Left ventricle myocardium inferior (tissue), 1 donor: ENCODE measurements around the gene ADARB1. TPM values are rescaled to one million over a fixed set of nuclear protein-coding genes. Genes with fewer than 3 reads are reported as not detected.
A peak's percentile ranks its signal among the peaks of the same experiment; 100 is the strongest.

Experiments
- DNase-seq: peaks from one replicate; pipeline ENCODE4 v3.0.0-alpha.2; 2020
- H3K27ac ChIP-seq: fragments of 200-600 bp; replicated peaks from 2 replicates; pipeline ENCODE4 v1.8.0; 2021
- H3K27me3 ChIP-seq: fragments of 200-600 bp; 2 replicates; pipeline ENCODE4 v1.8.0; 2021; ENCODE audit warnings: low read depth
- H3K36me3 ChIP-seq: fragments of 200-600 bp; 2 replicates; pipeline ENCODE4 v1.8.0; 2021
- H3K4me1 ChIP-seq: fragments of 200-600 bp; 2 replicates; pipeline ENCODE4 v1.8.0; 2021
- H3K4me3 ChIP-seq: fragments of 200-600 bp; 2 replicates; pipeline ENCODE4 v1.8.0; 2021; ENCODE audit warnings: mild to moderate bottlenecking, moderate library complexity
- H3K9me3 ChIP-seq: fragments of 200-600 bp; replicated peaks from 2 replicates; pipeline ENCODE4 v1.8.0; 2021
- intact Hi-C: fragments of 100-400 bp; cut with micrococcal nuclease; formaldehyde crosslinking; loops from one replicate; pipeline ENCODE4 v1.11.0; 2022
- total RNA-seq: library from RNA; stranded (reverse); fragmentation: NEBNext Ultra II Directional; extraction: Animal tissue kit (Norgen Biotek cat#: 25700); gene quantifications from one replicate; pipeline ENCODE4 v1.2.1, GENCODE V29; 2021
- TF ChIP-seq, protein P1 (sequence below): fragments of 200-600 bp; IDR thresholded peaks from 2 replicates; pipeline ENCODE4 v1.8.0; 2021; ENCODE audit warnings: antibody characterized with exemption, mild to moderate bottlenecking, borderline replicate concordance
- donor health status: DM: no; HTN: yes; CAD: no; lungs with severe emphysema.

The ADARB1 gene
- total RNA-seq, 1 donor from 2014 or later = 15.5 TPM

DNA sequence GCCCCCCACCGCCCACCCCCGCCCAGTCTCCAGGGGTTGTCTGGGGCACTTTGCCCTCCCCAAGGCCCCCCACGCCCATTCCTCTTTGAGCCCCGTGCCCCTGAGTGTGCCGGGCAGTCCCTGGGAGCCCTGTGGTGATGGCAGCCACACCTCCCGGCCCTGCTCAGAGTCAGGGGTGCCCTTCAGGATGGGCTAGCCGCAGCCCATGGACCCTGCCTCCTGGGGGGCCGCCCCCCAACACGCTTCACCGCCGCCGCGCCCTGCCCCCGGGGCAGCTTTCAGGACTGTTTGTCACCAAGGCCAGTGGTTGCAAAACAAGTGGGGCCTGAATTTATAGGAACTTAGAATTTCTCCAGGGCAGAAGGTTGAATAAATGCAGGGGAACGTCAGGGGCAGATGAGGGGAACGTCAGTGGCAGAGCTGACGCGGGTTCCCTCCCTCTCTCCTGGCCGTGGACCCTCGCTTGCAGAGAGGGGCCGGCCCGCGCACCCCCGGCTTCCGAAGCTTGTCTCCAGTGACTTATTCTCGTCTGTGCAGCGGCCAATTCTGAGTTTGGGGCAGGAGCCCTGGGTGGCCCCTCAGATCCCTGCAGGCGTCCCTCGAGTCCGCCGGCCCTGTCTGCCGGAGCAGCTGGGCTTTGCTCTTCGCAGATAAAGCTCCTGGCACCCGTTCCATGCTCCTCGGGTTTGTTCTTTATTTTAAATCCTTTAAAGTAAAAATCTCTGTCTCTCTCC, 41.2 kb upstream of the ADARB1 start:
- intact Hi-C loops = no loop called here
- TF ChIP-seq, protein P1, sequence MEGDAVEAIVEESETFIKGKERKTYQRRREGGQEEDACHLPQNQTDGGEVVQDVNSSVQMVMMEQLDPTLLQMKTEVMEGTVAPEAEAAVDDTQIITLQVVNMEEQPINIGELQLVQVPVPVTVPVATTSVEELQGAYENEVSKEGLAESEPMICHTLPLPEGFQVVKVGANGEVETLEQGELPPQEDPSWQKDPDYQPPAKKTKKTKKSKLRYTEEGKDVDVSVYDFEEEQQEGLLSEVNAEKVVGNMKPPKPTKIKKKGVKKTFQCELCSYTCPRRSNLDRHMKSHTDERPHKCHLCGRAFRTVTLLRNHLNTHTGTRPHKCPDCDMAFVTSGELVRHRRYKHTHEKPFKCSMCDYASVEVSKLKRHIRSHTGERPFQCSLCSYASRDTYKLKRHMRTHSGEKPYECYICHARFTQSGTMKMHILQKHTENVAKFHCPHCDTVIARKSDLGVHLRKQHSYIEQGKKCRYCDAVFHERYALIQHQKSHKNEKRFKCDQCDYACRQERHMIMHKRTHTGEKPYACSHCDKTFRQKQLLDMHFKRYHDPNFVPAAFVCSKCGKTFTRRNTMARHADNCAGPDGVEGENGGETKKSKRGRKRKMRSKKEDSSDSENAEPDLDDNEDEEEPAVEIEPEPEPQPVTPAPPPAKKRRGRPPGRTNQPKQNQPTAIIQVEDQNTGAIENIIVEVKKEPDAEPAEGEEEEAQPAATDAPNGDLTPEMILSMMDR = no peak

DNA sequence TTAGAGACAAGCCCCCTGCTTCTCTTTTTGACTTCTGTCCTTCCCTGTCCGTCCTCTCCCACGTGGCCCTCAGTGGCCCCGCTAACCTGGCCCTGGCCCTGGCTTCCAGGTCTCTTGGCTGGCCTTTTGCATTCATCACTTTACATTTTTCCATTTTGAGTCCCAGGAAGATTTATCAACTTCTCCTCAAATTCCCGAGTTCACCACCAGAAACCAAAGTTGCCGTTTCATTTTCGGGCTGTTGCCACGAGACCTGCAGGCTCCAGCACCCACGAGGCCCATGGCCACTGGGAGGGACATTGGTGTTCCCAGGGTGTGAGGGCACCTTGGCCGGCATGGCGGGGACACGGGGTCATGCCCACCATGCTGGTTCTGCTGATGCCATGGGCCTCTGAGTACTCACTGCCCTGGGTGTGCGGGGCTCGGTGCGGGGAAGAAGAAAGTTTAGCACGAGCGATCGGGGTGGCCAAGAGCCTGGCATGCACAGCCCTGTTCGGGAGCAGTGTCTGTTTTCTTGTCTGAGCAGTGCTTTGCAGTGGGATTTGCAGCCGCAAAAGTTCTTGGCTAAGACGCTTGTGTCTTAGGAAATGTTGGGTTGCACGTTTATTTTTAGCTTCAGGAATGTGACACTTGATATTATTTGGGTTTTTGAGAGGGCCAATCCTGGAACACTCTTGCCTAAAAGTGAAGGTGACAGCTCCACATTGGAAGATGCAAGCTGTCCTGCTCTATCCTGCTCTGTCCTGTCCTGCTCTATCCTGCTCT, 40.4 kb upstream of the ADARB1 start:
- Histone ChIP-seq H3K4me1 (peaks cover 59% of the 10 kb centered on the region), H3K27me3 (no peaks in the 10 kb centered on the region), H3K9me3 (peaks cover 21% of the 10 kb centered on the region), H3K27ac (peak overlapping the region; percentile 73), H3K36me3 (no peaks in the 10 kb centered on the region), H3K4me3 (peak overlapping the region; percentile 41)
- TF ChIP-seq, protein P1 = no peak
- intact Hi-C loops = no loop called here
- no peak for DNase-seq

More for the DNA sequence above, 41.2 kb upstream of the ADARB1 start:
- Histone ChIP-seq H3K27ac (peak overlapping the region; percentile 73), H3K27me3 (no peaks in the 10 kb centered on the region), H3K4me3 (peak overlapping the region; percentile 41), H3K36me3 (no peaks in the 10 kb centered on the region), H3K4me1 (peaks cover 59% of the 10 kb centered on the region), H3K9me3 (peaks cover 21% of the 10 kb centered on the region)
- no peak for DNase-seq

DNA sequence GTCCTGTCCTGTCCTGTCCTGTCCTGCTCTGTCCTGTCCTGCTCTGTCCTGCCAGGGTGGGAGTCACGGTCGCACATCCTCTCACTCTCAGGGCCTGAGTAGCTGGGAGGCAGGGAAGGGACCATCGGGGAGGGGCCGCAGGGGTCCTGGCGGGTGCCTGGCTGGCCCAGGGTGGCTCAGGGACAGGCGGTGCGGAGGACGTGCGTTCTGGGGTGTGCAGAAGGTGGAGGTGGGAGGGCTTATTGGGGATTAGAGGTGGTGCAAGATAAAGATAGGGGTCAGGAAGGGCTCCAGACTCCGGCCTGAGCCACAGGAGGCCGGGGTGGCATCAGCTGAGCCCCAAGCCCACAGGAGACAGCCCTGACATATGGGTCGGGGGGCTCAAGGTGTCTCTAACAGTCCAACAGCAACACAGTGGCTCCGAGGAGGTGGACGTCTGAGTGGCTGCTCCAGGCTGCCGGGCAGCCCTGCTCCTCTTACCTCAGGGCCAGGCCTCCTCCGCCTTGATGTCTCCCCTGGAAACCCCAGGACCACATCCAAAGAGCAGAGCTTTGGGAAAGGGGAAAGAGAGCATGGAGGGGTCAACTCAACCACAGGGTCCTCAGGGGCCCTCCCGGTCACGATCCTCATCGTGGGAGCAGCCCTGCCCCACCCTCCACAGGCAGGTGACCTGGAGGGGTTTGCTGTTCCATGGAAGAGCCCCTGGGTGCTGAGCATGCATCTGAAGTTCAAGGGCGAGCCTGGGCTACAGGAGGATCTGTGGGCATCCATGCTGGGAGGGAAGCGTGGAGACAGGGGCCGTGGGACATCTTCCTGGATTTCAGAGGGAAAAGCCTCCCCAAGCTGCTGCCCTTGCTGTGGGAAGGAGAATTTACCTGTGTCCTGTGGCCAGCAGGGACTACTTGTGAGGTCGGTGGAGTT, 39.6 kb upstream of the ADARB1 start:
- Histone ChIP-seq H3K27ac (peak overlapping the region; percentile 73), H3K4me3 (no peak overlapping the region), H3K4me1 (peaks cover 52% of the 10 kb centered on the region), H3K36me3 (no peaks in the 10 kb centered on the region), H3K27me3 (no peaks in the 10 kb centered on the region), H3K9me3 (peaks cover 21% of the 10 kb centered on the region)
- no peak for DNase-seq
- intact Hi-C loops = no loop called here
- TF ChIP-seq, protein P1 = no peak

DNA sequence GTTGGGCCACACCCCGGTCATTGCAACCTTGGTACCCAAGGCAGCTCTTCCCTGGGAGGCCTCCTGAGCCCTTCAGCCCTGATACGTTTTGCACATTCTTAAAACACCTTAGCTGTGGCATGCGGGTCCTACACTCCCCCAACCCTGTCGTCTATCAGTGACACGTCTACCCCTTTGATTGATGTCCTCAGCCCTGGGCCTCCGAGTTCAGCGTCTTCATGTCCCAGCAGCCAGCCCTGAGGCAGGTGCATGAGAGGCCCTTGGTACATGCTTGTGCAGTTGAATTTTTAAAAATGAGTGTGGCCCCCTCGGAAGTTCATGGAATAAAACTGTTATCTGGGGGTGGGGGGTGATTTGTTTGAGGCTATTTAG, 38.9 kb upstream of the ADARB1 start:
- no peak for DNase-seq

More for the DNA sequence above, 38.9 kb upstream of the ADARB1 start:
- Histone ChIP-seq H3K27me3 (no peaks in the 10 kb centered on the region), H3K4me3 (no peak overlapping the region), H3K36me3 (no peaks in the 10 kb centered on the region), H3K27ac (no peak overlapping the region), H3K9me3 (peaks cover 21% of the 10 kb centered on the region), H3K4me1 (peaks cover 48% of the 10 kb centered on the region)
- TF ChIP-seq, protein P1 = no peak
- intact Hi-C loops = no loop called here
